Gastrocnemius medialis (tissue), 4 donors: ENCODE results near the gene UNC13A. TPM values are rescaled to one million over a fixed set of nuclear protein-coding genes. Genes with fewer than 3 reads are reported as not detected.

Source experiments
- ATAC-seq, 2 donors: fragments of 150-250 bp; one replicate each; pipeline ENCODE4 v1.9.1; 2016
- DNase-seq, 2 donors: peaks; one replicate each; pipeline ENCODE4 v3.0.0-alpha.2; 2019
- H3K27ac ChIP-seq, 4 donors: fragments of 200-600 bp; sonication (generic); 1 replicate in 1 of 4; 2 replicates in 3 of 4; pipeline ENCODE4 v1.5.1; 2016 to 2018; ENCODE audit warnings: mild to moderate bottlenecking in 2 of 4, moderate library complexity in 1 of 4
- H3K27me3 ChIP-seq, 3 donors: fragments of 200-600 bp; sonication (generic) in 2 of 3; 1 replicate in 1 of 3; 2 replicates in 2 of 3; pipeline versions ENCODE4 v1.5.1 to v1.6.0; 2016 to 2019; ENCODE audit warnings: mild to moderate bottlenecking in 1 of 3, moderate library complexity in 1 of 3
- H3K36me3 ChIP-seq, 2 donors: fragments of 200-600 bp; sonication (generic) in 1 of 2; one replicate each; pipeline ENCODE4 v1.5.1; 2017 to 2018
- H3K4me1 ChIP-seq, 2 donors: fragments of 200-600 bp; sonication (generic) in 1 of 2; one replicate each; pipeline ENCODE4 v1.5.1; 2016 to 2017; ENCODE audit warnings: mild to moderate bottlenecking in 2 of 2
- H3K4me3 ChIP-seq, 4 donors: fragments of 200-600 bp; sonication (generic) in 3 of 4; 1 replicate in 1 of 4; 2 replicates in 3 of 4; pipeline ENCODE4 v1.5.1; 2016 to 2019; ENCODE audit warnings: mild to moderate bottlenecking in 2 of 4
- H3K9me3 ChIP-seq, 3 donors: fragments of 200-600 bp; sonication (generic) in 2 of 3; 1 replicate in 1 of 3; 2 replicates in 2 of 3; pipeline ENCODE4 v1.5.1; 2016 to 2019
- POLR2A ChIP-seq, 2 donors: fragments of 450-650 bp; IDR thresholded peaks; one replicate each; pipeline ENCODE4 v1.6.1; 2017; ENCODE audit warnings: antibody characterized with exemption in 2 of 2, mild to moderate bottlenecking in 2 of 2, moderate library complexity in 2 of 2
- in situ Hi-C, 4 donors: fragments of 200-750 bp; cut with MboI; loops; one replicate each; pipeline versions ENCODE4 v1.15.0 to v1.8.0; 2017; ENCODE audit warnings: low sequenced_read_pairs in 4 of 4
- intact Hi-C: fragments of 100-400 bp; cut with DNase I; formaldehyde crosslinking; loops from one replicate; pipeline ENCODE4 v1.15.1; 2023; ENCODE audit warnings: low total_unique reads
- total RNA-seq, 4 donors: library from RNA; depleted of rRNA; stranded (reverse); fragments of >200 nt; gene quantifications; one replicate each; pipeline versions ENCODE4 v1.1.0 to v1.2.3, GENCODE V29; 2016
- TF ChIP-seq, protein P1 (sequence below), 5 experiments: fragments of 450-650 bp in 3 of 5; fragments of 200-600 bp in 2 of 5; sonication (generic) in 2 of 5; IDR thresholded peaks in 4 of 5; conservative IDR thresholded peaks in 1 of 5; 1 replicate in 4 of 5; 2 replicates in 1 of 5; pipeline ENCODE4 v1.5.1; 2016 to 2019; ENCODE audit warnings: antibody characterized with exemption in 5 of 5, mild to moderate bottlenecking in 3 of 5, moderate library complexity in 3 of 5

The UNC13A gene
- total RNA-seq, 4 donors from 2014 or later, result not detected

DNA sequence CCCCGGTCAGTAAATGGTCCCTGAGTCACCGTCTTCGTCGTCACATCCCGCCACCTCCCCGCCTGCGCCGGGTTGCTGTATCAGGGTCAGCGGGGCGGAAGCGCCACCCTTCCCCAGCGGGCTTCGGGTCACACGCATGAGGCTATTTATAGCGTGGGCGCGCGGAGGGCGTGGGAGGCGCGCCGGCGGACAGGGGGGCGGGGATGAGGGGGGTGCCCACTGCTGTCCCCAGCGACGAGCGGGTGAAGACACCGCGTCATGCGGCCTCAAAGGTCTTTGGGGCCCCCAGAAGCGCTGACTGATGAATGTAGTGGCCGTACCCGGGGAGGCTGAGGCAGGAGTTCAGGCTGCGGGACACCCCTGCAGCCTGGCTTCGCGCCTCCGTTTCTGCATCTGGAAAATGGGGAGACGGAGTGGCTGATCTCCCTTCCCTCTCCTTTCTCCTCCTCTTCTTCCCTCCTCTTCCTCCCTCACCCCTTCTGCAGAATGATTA lies 7.9 kb downstream of the UNC13A start:
- H3K27ac ChIP-seq, result no peak overlapping the region
- no peaks in the 10 kb centered on the region for H3K9me3 ChIP-seq
- TF ChIP-seq, protein P1, sequence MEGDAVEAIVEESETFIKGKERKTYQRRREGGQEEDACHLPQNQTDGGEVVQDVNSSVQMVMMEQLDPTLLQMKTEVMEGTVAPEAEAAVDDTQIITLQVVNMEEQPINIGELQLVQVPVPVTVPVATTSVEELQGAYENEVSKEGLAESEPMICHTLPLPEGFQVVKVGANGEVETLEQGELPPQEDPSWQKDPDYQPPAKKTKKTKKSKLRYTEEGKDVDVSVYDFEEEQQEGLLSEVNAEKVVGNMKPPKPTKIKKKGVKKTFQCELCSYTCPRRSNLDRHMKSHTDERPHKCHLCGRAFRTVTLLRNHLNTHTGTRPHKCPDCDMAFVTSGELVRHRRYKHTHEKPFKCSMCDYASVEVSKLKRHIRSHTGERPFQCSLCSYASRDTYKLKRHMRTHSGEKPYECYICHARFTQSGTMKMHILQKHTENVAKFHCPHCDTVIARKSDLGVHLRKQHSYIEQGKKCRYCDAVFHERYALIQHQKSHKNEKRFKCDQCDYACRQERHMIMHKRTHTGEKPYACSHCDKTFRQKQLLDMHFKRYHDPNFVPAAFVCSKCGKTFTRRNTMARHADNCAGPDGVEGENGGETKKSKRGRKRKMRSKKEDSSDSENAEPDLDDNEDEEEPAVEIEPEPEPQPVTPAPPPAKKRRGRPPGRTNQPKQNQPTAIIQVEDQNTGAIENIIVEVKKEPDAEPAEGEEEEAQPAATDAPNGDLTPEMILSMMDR (IDR thresholded peaks at IDR 0.05 in 4 of 5, conservative IDR thresholded peaks at IDR 0.05 in 1 of 5), result no peak
- TF ChIP-seq POLR2A (IDR thresholded peaks at IDR 0.05), result no peak
- H3K4me3 ChIP-seq, result peak overlapping the region; percentile 23 to 43 (median 38)
- DNase-seq, result peak; percentile 25 to 39
- no peaks in the 10 kb centered on the region for H3K36me3 ChIP-seq
- ATAC-seq, result peak; percentile 65 to 76
- in situ Hi-C loops, result no loop called here
- intact Hi-C loops, result no loop called here
- peaks cover 13 to 40% (median 16%) of the 10 kb centered on the region in 3 donors for H3K27me3 ChIP-seq
- H3K4me1 ChIP-seq, result peaks cover 7 to 12% of the 10 kb centered on the region in 2 donors

DNA sequence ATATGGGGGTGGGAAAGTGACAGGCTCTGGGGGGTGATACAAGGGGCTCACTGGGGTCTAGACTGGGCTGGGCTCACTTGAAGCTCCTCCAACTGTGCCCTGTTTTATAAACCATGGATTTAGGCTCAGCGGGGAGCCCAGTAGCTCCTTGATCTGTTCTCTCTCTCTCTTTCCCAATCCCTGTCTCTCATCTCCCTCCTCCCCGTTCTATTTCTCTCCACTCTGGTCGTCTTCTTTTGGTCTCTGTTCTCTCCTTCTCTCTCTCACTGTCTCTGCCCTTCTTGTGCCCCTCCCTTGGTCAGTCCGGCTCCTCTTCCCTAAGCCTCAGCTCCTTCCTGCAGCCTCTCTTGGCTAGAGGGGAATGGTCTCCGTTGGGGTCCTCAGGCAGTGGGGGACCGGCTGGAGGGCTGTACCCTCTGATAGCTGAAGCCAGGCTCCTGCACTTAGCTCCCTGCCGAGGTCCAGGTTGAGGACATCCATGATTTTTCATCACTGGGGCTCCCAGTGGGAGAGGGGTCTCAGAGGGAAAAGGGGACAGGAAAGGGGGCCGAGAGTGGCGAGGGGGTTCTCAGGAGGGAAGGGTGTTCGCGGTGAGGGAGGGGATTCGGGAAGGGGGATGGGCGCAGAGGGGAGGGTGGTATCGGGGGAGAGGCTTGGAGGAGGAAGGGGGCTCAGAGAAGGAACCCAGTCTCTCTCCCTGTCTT lies 8.5 kb downstream of the UNC13A start:
- intact Hi-C loops (no loop called here), in situ Hi-C loops (no loop called here)
- DNase-seq (no peak), ATAC-seq (no peak)
- Histone ChIP-seq H3K27ac (peak overlapping the region in 3 of 4 donors; percentile 26 to 42 (median 39)), H3K4me3 (peak overlapping the region; percentile 23 to 43 (median 38)), H3K36me3 (no peaks in the 10 kb centered on the region), H3K27me3 (peaks cover 10 to 34% (median 15%) of the 10 kb centered on the region in 3 donors), H3K4me1 (peaks cover 7 to 12% of the 10 kb centered on the region in 2 donors), H3K9me3 (no peaks in the 10 kb centered on the region)
- TF ChIP-seq, protein P1 (IDR thresholded peaks at IDR 0.05 in 4 of 5, conservative IDR thresholded peaks at IDR 0.05 in 1 of 5), result no peak
- no peak for TF ChIP-seq POLR2A (IDR thresholded peaks at IDR 0.05)

DNA sequence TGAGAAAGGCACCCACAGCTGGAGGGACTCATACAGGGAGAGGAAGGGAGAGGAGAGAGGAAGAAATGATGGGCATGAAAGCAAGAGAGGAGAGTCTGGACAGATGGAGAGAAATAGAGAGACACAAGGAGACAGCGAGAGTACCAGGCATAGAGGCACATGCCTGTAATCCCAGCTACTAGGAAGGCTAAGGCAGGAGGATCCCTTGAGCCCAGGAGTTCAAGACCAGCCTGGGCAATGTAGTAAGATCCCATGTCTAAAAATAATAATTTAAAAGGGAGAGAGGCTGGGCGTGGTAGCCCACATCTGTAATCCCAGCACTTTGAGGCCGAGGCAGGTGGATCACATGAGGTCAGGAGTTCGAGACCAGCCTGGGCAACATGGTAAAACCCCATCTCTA lies 9.3 kb downstream of the UNC13A start:
- H3K4me1 ChIP-seq, result peaks cover 7 to 12% of the 10 kb centered on the region in 2 donors
- no peaks in the 10 kb centered on the region for H3K9me3 ChIP-seq
- no peak overlapping the region for H3K27ac ChIP-seq
- H3K4me3 ChIP-seq, result no peak overlapping the region
- in situ Hi-C loops, result no loop called here
- intact Hi-C loops, result no loop called here
- no peaks in the 10 kb centered on the region for H3K36me3 ChIP-seq
- no peak for ATAC-seq
- peaks cover 4 to 27% (median 9%) of the 10 kb centered on the region in 3 donors for H3K27me3 ChIP-seq
- no peak for DNase-seq
- no peak for TF ChIP-seq POLR2A (IDR thresholded peaks at IDR 0.05)
- TF ChIP-seq, protein P1 (IDR thresholded peaks at IDR 0.05 in 4 of 5, conservative IDR thresholded peaks at IDR 0.05 in 1 of 5), result no peak

DNA sequence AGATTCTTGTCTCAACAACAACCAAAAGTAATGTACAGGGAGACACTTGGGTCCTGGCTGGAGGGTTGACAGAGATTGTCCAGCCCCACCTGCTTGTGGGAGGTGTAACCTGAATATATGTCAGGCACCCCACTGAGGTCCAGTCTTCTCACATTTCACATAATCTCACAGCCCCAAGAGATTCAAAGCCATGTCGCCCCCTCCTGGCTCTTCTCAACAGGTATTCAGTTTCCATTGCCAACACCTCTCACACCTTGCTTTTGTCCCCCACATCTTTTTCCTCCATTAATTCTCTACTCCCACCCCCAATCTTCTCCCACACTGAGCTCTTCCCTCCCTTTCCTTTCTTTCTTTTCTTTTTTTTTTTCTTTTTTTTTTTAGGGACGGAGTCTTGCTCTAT lies 11.2 kb downstream of the UNC13A start:
- Histone ChIP-seq H3K9me3 (no peaks in the 10 kb centered on the region), H3K27me3 (peaks cover 4 to 18% (median 9%) of the 10 kb centered on the region in 3 donors), H3K4me1 (peaks cover 7 to 12% of the 10 kb centered on the region in 2 donors), H3K27ac (no peak overlapping the region), H3K4me3 (no peak overlapping the region), H3K36me3 (no peaks in the 10 kb centered on the region)
- intact Hi-C loops (no loop called here), in situ Hi-C loops (no loop called here)
- DNase-seq, result no peak
- no peak for ATAC-seq
- TF ChIP-seq, protein P1 (IDR thresholded peaks at IDR 0.05 in 4 of 5, conservative IDR thresholded peaks at IDR 0.05 in 1 of 5), result no peak
- TF ChIP-seq POLR2A (IDR thresholded peaks at IDR 0.05), result no peak
